HUES64 (cell line): Measurements from ENCODE around the gene INPP4B.

Source experiments
- H3K27ac ChIP-seq: 2 replicates; pipeline ENCODE4 v1.7.0; 2013; ENCODE audit warnings: low read depth, low read length, inconsistent platforms
- H3K27me3 ChIP-seq: 2 replicates; pipeline ENCODE4 v1.6.1; 2013; ENCODE audit warnings: mild to moderate bottlenecking, low read length; ENCODE audit not compliant: insufficient read depth
- H3K36me3 ChIP-seq: 2 replicates; pipeline ENCODE4 v1.6.1; 2013; ENCODE audit warnings: mild to moderate bottlenecking, low read length; ENCODE audit not compliant: insufficient read depth
- H3K4me1 ChIP-seq: 2 replicates; pipeline ENCODE4 v1.6.1; 2013; ENCODE audit warnings: mild to moderate bottlenecking, low read length, moderate library complexity; ENCODE audit not compliant: insufficient read depth
- H3K4me3 ChIP-seq: 2 replicates; pipeline ENCODE4 v1.5.1; 2013; ENCODE audit warnings: mild to moderate bottlenecking, low read length, moderate library complexity
- H3K9ac ChIP-seq: 2 replicates; pipeline ENCODE4 v1.6.1; 2013; ENCODE audit warnings: mild to moderate bottlenecking, low read depth, low read length
- H3K9me3 ChIP-seq: 2 replicates; pipeline ENCODE4 v1.6.1; 2013; ENCODE audit warnings: low read depth, low read length; ENCODE audit not compliant: insufficient read depth
- WGBS: fragments of 150-250, 120-280 bp; methylation state at CpG from one replicate; pipeline ENCODE4 v1.1.7; 2013; ENCODE audit warnings: missing lambda C conversion rate; 5-methylcytosine and 5-hydroxymethylcytosine counted together

Gene INPP4B

GRCh38 chr4:142727149-142727548, 119.0 kb downstream of the INPP4B start:
- Histone ChIP-seq H3K27ac (no peak overlapping the region), H3K9ac (no peak overlapping the region), H3K36me3 (no peaks in the 10 kb centered on the region), H3K4me1 (no peaks in the 10 kb centered on the region), H3K27me3 (no peaks in the 10 kb centered on the region), H3K9me3 (no peaks in the 10 kb centered on the region), H3K4me3 (no peak overlapping the region)
- WGBS, result 83% methylated on average over 3 of the region's 3 CpGs

DNA sequence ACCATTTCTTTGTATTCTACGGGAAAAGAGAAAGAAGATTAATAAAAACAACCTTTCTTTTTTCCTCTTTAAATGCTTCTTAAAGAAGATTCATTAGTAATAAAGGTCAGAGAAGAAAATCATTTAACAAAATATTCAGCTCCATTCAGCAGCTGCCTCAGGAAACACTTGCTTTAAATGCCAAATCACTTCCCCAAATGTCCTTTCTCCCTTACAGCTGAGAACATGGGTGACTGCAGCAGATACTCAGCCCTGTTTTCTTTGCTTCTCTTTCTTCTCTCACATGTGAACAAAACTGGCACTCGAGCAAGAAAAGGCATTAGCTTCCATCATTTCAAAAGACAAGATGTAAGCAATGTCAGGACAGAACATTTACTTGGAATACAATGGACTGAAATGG, 120.2 kb downstream of the INPP4B start:
- Histone ChIP-seq H3K4me3 (no peak overlapping the region), H3K36me3 (no peaks in the 10 kb centered on the region), H3K27me3 (no peaks in the 10 kb centered on the region), H3K27ac (no peak overlapping the region), H3K4me1 (no peaks in the 10 kb centered on the region), H3K9me3 (no peaks in the 10 kb centered on the region), H3K9ac (no peak overlapping the region)
- WGBS, result 54% methylated on average over 1 of the region's 2 CpGs

DNA sequence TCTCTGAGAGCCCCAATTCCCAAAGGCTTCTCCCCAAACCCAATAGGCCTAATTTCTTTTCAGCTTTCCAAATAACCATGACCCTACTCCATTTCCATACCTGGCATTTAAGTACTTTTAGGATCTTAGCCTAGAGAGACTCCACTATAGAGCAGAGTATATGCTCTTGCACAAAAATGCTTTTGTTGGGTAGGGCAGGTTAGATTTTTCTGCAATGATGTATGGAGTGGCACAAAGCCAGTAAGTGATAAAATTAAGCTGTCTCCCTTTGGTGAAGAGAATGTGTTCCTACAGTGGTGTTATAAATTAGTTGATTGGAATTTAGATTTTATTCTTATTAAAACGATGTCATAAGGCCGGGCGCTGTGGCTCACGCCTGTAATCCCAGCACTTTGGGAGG, 124.9 kb downstream of the INPP4B start:
- no peak overlapping the region for H3K27ac ChIP-seq
- WGBS, result 97% methylated on average over 4 of the region's 4 CpGs
- H3K9ac ChIP-seq, result no peak overlapping the region
- H3K36me3 ChIP-seq, result no peaks in the 10 kb centered on the region
- no peak overlapping the region for H3K4me3 ChIP-seq
- H3K9me3 ChIP-seq, result no peaks in the 10 kb centered on the region
- no peaks in the 10 kb centered on the region for H3K4me1 ChIP-seq
- H3K27me3 ChIP-seq, result peaks cover 25% of the 10 kb centered on the region

DNA sequence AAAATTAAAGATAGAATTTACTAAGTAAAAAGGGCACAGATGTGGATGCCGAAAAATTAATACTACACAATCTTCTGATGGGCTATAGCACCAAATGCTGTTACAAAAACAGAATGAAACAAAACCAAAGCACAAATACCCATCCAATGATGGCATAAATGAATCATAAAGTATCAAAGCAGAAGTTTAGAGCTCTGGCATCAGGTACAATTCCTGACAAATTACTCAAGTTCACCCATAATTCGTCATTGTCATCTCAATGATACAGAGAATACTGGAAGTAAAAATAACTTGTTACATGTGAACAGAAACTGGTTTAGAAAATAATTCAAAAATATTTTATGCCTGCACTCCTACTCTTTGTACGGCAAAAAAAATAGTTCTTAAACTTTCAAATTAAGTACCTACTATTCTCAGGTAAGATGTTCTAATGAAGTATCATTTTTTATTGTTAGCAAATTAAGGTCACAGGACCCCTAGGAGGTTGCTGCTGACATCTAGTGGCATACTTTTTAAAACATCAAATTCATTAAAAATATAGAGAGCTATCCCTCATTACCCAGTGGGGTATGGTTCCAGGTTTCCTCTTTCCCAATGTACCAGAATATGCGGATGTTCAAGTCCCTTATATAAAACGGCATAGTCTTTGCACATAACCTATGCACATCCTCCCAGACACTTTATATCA, 126.1 kb downstream of the INPP4B start:
- Histone ChIP-seq H3K36me3 (no peaks in the 10 kb centered on the region), H3K9me3 (no peaks in the 10 kb centered on the region)
- WGBS, result 81% methylated on average over 4 of the region's 5 CpGs

DNA sequence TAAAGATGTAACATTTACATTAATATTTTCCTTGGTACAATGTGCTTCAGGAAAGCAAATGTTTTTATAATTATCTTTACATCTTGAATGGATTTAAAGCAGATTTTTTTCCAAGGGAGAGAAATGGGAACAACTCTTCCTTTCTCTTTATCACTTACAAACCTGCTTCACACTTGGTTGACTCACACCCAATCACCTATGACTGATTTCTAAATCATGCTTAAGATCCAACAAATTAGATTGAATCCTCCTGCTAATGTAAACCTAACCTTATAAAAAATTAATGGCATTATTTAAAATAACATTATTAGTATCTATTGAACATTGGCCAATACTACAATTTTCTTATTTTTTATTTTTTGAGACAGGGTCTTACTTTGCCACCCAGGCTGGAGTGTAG, 127.1 kb downstream of the INPP4B start:
- peaks cover 47% of the 10 kb centered on the region for H3K27me3 ChIP-seq
- H3K4me3 ChIP-seq, result no peak overlapping the region
- H3K9me3 ChIP-seq, result no peaks in the 10 kb centered on the region
- no peaks in the 10 kb centered on the region for H3K36me3 ChIP-seq
- H3K27ac ChIP-seq, result no peak overlapping the region
- H3K9ac ChIP-seq, result no peak overlapping the region
- no peaks in the 10 kb centered on the region for H3K4me1 ChIP-seq

More for the DNA sequence above, 126.1 kb downstream of the INPP4B start:
- H3K27me3 ChIP-seq, result peaks cover 37% of the 10 kb centered on the region
- H3K27ac ChIP-seq, result no peak overlapping the region
- H3K4me3 ChIP-seq, result no peak overlapping the region
- H3K9ac ChIP-seq, result no peak overlapping the region
- no peaks in the 10 kb centered on the region for H3K4me1 ChIP-seq

DNA sequence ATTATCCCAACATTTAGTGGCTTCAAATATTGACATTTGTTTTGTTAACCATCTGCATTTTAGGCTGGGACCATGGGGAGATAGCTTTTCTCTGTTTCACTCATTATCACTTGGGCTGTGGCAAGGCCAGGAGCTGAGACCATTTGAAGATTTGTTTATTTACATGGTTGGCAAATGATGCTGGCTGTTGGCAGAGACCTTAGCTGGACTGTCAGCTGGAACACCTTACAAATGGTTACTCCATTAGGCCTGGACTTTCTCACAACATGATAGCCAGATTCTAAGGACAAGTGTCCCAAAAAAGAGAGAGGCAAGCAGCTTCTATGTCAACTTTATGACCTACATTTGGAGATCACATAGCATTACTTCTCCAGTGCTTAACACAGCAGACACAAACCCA, 130.4 kb downstream of the INPP4B start:
- H3K36me3 ChIP-seq, result no peaks in the 10 kb centered on the region
- no peaks in the 10 kb centered on the region for H3K4me1 ChIP-seq
- peaks cover 79% of the 10 kb centered on the region for H3K27me3 ChIP-seq
- no peaks in the 10 kb centered on the region for H3K9me3 ChIP-seq
- H3K27ac ChIP-seq, result no peak overlapping the region
- H3K9ac ChIP-seq, result no peak overlapping the region
- no peak overlapping the region for H3K4me3 ChIP-seq

- peaks cover 96% of the 10 kb centered on the region for H3K27me3 ChIP-seq
- 74% methylated on average over 2 of the region's 2 CpGs for WGBS
Observed at GRCh38 chr4:142713282-142714030, 132.6 kb downstream of the INPP4B start.

GRCh38 chr4:142708231-142708630, 137.9 kb downstream of the INPP4B start:
- Histone ChIP-seq H3K27ac (no peak overlapping the region), H3K4me1 (0 out of 2 replicates have a peak, but pooled peaks cover 5% of the 10 kb centered on the region), H3K36me3 (no peaks in the 10 kb centered on the region), H3K27me3 (peaks cover 47% of the 10 kb centered on the region), H3K4me3 (no peak overlapping the region), H3K9me3 (no peaks in the 10 kb centered on the region), H3K9ac (no peak overlapping the region)
- WGBS, result 82% methylated on average over 1 of the region's 1 CpG

More at GRCh38 chr4:142713282-142714030, 132.6 kb downstream of the INPP4B start:
- Histone ChIP-seq H3K36me3 (no peaks in the 10 kb centered on the region), H3K4me3 (no peak overlapping the region), H3K9ac (no peak overlapping the region), H3K27ac (no peak overlapping the region), H3K9me3 (no peaks in the 10 kb centered on the region), H3K4me1 (no peaks in the 10 kb centered on the region)

- no peaks in the 10 kb centered on the region for H3K36me3 ChIP-seq
- WGBS, result 100% methylated on average over 1 of the region's 1 CpG
- no peak overlapping the region for H3K9ac ChIP-seq
- no peak overlapping the region for H3K27ac ChIP-seq
- H3K9me3 ChIP-seq, result no peaks in the 10 kb centered on the region
- 0 out of 2 replicates have a peak, but pooled peaks cover 5% of the 10 kb centered on the region for H3K4me1 ChIP-seq
- H3K27me3 ChIP-seq, result peaks cover 38% of the 10 kb centered on the region
- no peak overlapping the region for H3K4me3 ChIP-seq
Observed at GRCh38 chr4:142707401-142707800, 138.7 kb downstream of the INPP4B start.

DNA sequence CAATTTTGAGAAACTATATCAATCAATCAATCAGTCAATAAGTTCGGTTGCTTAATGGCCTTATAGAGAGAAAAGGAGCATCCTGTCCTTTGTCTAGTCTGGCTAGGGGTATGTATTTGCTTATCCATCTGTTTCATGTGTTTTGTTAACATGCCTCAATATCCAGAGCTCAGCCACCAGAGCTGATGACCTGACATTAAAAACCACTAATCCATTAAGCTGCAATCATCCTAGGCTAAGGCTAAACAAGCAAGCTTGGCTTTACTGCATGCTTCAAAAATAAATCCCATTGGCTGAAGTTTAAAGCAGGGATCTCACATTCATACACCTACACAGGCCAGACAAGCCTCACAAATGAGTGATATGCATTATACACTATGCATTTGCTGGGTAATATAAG, 139.7 kb downstream of the INPP4B start:
- no peaks in the 10 kb centered on the region for H3K36me3 ChIP-seq
- H3K9ac ChIP-seq, result no peak overlapping the region
- peaks cover 28% of the 10 kb centered on the region for H3K27me3 ChIP-seq
- H3K27ac ChIP-seq, result no peak overlapping the region
- H3K4me3 ChIP-seq, result no peak overlapping the region
- no CpG with 5 or more reads among the region's 1 CpG for WGBS
- H3K9me3 ChIP-seq, result no peaks in the 10 kb centered on the region
- 0 out of 2 replicates have a peak, but pooled peaks cover 5% of the 10 kb centered on the region for H3K4me1 ChIP-seq

- 92% methylated on average over 1 of the region's 1 CpG for WGBS
- H3K9me3 ChIP-seq, result no peaks in the 10 kb centered on the region
- peaks cover 22% of the 10 kb centered on the region for H3K27me3 ChIP-seq
- H3K4me1 ChIP-seq, result 0 out of 2 replicates have a peak, but pooled peaks cover 5% of the 10 kb centered on the region
- no peak overlapping the region for H3K9ac ChIP-seq
- no peak overlapping the region for H3K27ac ChIP-seq
- no peaks in the 10 kb centered on the region for H3K36me3 ChIP-seq
- H3K4me3 ChIP-seq, result no peak overlapping the region
Observed at GRCh38 chr4:142705820-142706219, 140.3 kb downstream of the INPP4B start.
